Measurements from ENCODE around the gene CCR5AS.

DNA sequence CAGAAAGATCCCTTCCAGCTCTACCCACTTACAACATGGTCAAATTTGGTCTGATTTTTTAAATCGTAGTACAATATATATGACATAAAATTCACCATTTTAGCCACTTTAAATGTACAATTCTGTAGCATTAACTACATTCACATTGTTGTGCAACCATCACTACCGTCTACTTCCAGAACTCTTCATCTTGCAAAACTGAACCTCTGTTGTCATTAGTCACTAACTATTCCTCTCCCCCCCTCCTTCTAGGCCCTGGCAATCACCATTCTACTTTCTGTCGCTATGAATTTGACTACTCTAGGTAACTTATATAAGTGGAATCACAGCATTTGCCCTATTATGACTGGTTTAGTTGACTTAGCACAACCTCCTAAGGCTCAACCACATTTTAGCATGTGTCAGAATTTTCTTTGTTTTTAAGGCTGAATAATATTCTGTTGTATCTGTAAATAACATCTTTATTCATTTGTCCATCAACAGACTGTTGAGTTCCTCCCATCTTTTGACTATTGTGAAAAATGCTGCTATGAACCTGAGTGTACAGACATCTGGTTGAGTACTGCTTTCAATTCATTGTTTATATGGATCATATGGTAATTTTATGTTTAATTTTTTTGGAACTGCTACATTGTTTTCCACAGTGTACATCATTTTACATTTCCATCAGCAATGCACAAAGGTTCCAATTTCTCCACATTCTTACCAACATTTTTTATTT, 88.5 kb downstream of the CCR5AS start:
- TF ChIP-seq EZH2 (IDR thresholded peaks at IDR 0.05; ENCODE audit: insufficient read depth, poor library complexity, severe bottlenecking) (no peak), EZH2phosphoT487 (IDR thresholded peaks at IDR 0.05; ENCODE audit: insufficient read depth, low read depth) (no peak)

Measured in GM23248 (cell line).